Gastroesophageal sphincter (tissue), 3 donors: Measurements from ENCODE around the gene FOXK2.

Experiments used
- CTCF ChIP-seq, 4 experiments: fragments of 200-600 bp in 2 of 4; fragments of 450-650 bp in 2 of 4; sonication (generic) in 1 of 4; IDR thresholded peaks; one replicate each; pipeline ENCODE4 v1.5.1; 2017 to 2019; ENCODE audit warnings: antibody characterized with exemption in 4 of 4, mild to moderate bottlenecking in 2 of 4, moderate library complexity in 2 of 4
- EP300 ChIP-seq: sonication (generic); formaldehyde crosslinking; IDR thresholded peaks from one replicate; pipeline ENCODE4 v1.6.1; 2017; ENCODE audit warnings: antibody characterized with exemption, mild to moderate bottlenecking
- POLR2A ChIP-seq, 2 donors: fragments of 450-650 bp; IDR thresholded peaks; one replicate each; pipeline ENCODE4 v1.6.1; 2017; ENCODE audit warnings: antibody characterized with exemption in 2 of 2, mild to moderate bottlenecking in 2 of 2, moderate library complexity in 1 of 2
- POLR2AphosphoS5 ChIP-seq: sonication (generic); formaldehyde crosslinking; IDR thresholded peaks from one replicate; pipeline ENCODE4 v1.6.1; 2017; ENCODE audit warnings: antibody characterized with exemption

- TF ChIP-seq EP300 (no peak), CTCF (IDR thresholded peaks at IDR 0.05) (no peak), POLR2AphosphoS5 (no peak), POLR2A (IDR thresholded peaks at IDR 0.05) (no peak)
Measured at GRCh38 chr17:82589851-82590180, 70.3 kb downstream of the FOXK2 start.
